K562 (cell line): ENCODE data around the gene KATNB1. TPM values are rescaled to one million over a fixed set of nuclear protein-coding genes. Genes with fewer than 3 reads are reported as not detected.

ENCODE experiments used
- ARID3A ChIP-seq: IDR thresholded peaks from 2 replicates; pipeline ENCODE4 v1.6.1; 2012; ENCODE audit warnings: low read depth, low read length, improper control_type of control experiment, borderline replicate concordance
- ASH1L ChIP-seq: fragments of 450-650 bp; IDR thresholded peaks from 2 replicates; pipeline ENCODE4 v1.6.1; 2018; ENCODE audit warnings: borderline replicate concordance, mild to moderate bottlenecking, low read depth; ENCODE audit not compliant: partially characterized antibody
- BRF2 ChIP-seq: IDR thresholded peaks from 3 replicates; pipeline ENCODE4 v1.6.1; 2011; ENCODE audit warnings: borderline replicate concordance, mild to moderate bottlenecking; ENCODE audit not compliant: insufficient read length, insufficient read depth
- CC2D1A ChIP-seq: fragments of 450-650 bp; IDR thresholded peaks from 2 replicates; pipeline ENCODE4 v1.6.1; 2017; ENCODE audit warnings: mild to moderate bottlenecking
- E2F5 ChIP-seq: sonication (generic); formaldehyde crosslinking; IDR thresholded peaks from 2 replicates; pipeline ENCODE4 v1.8.0; 2022; ENCODE audit warnings: mild to moderate bottlenecking, missing genetic modification reagents
- ETV1 ChIP-seq: fragments of 450-650 bp; conservative IDR thresholded peaks from 2 replicates; pipeline ENCODE4 v1.6.1; 2016; ENCODE audit warnings: missing genetic modification characterization, control low read depth, low read depth, missing compliant biosample characterization
- FOXJ3 ChIP-seq: sonication (generic); formaldehyde crosslinking; IDR thresholded peaks from 2 replicates; pipeline ENCODE4 v1.4.0; 2020; ENCODE audit warnings: mild to moderate bottlenecking, missing genetic modification reagents
- MCM7 ChIP-seq, 2 experiments: fragments of 450-650 bp; IDR thresholded peaks; 2 replicates each; pipeline ENCODE4 v1.6.1; 2016 to 2018
- SAFB ChIP-seq: fragments of 200-400 bp; formaldehyde crosslinking; IDR thresholded peaks from 2 replicates; pipeline ENCODE4 v1.6.1; 2017; ENCODE audit warnings: low read depth, low read length, borderline replicate concordance
- SAP30 ChIP-seq: fragments of 200-600 bp; sonication (generic); IDR thresholded peaks from 2 replicates; pipeline ENCODE4 v1.6.1; 2012; ENCODE audit warnings: borderline replicate concordance, low read depth, mild to moderate bottlenecking, moderate library complexity, low read length, control low read depth, inconsistent platforms; ENCODE audit not compliant: insufficient read depth, poor library complexity, severe bottlenecking
- TAF7 ChIP-seq: fragments of 450-650 bp; IDR thresholded peaks from 2 replicates; pipeline ENCODE4 v1.6.1; 2016; ENCODE audit warnings: missing genetic modification characterization, missing compliant biosample characterization
- TBP ChIP-seq: optimal IDR thresholded peaks from 2 replicates; pipeline ENCODE3; 2011; ENCODE audit warnings: low read depth, low read length, improper control_type of control experiment
- TCFL5 ChIP-seq: fragments of 250-450 bp; sonication (Bioruptor Pico); conservative IDR thresholded peaks from 2 replicates; pipeline ENCODE4 v1.6.1; 2021; ENCODE audit warnings: mild to moderate bottlenecking, moderate library complexity, matching md5 sums
- ZBTB34 ChIP-seq: fragments of 250-450 bp; sonication (Bioruptor Pico); IDR thresholded peaks from 2 replicates; pipeline ENCODE4 v1.8.0; 2021; ENCODE audit warnings: mild to moderate bottlenecking, moderate library complexity
- ZFP30 ChIP-seq: fragments of 250-450 bp; sonication (Bioruptor Pico); IDR thresholded peaks from 2 replicates; pipeline ENCODE4 v1.8.0; 2022; ENCODE audit warnings: moderate library complexity, mild to moderate bottlenecking, inconsistent platforms, borderline replicate concordance
- ZKSCAN1 ChIP-seq: fragments of 150-350 bp; IDR thresholded peaks from 2 replicates; pipeline ENCODE4 v1.6.1; 2016; ENCODE audit warnings: low read depth, low read length
- ZKSCAN3 ChIP-seq: fragments of 250-450 bp; sonication (Bioruptor Pico); IDR thresholded peaks from 2 replicates; pipeline ENCODE4 v1.4.0; 2020
- ZMIZ1 ChIP-seq, 2 experiments: fragments of 150-350 bp in 1 of 2; IDR thresholded peaks; 2 replicates each; pipeline ENCODE4 v1.6.1; 2012 to 2016; ENCODE audit warnings: low read depth in 2 of 2, low read length in 2 of 2, mild to moderate bottlenecking in 1 of 2, moderate library complexity in 1 of 2
- polyA plus RNA-seq, 8 experiments: library from polyadenylated mRNA; depleted of rRNA in 4 of 8; stranded (reverse) in 5 of 8; unstranded in 3 of 8; fragments of >200 nt; fragmentation: Nextera tagmentation in 2 of 8; fragmentation: Illumina TruSeq in 1 of 8; extraction: Ambion mirVana in 2 of 8; extraction: Trizol in 1 of 8; gene quantifications; 2 replicates each; pipeline versions ENCODE4 v1.2.1 to v1.2.3, GENCODE V29; 2011 to 2014; ENCODE audit warnings: inconsistent platforms in 1 of 8, missing spikeins in 1 of 8
- total RNA-seq, 7 experiments: library from RNA; depleted of rRNA in 6 of 7; stranded (reverse); fragments of >200 nt in 6 of 7; fragmentation: Illumina TruSeq in 2 of 7; extraction: Trizol in 2 of 7; gene quantifications; 2 replicates each; pipeline versions ENCODE4 v1.2.1 to v1.2.3, GENCODE V29; 2011 to 2021; ENCODE audit warnings: low replicate concordance in 1 of 7

The KATNB1 gene
- total and polyA plus RNA-seq, 9 of the 15 experiments (the other 6 are each of a cell fraction or from before 2014, with no cell fraction given) = 1.2 to 52.6 (median 21.9) TPM

- no peak for TF ChIP-seq ZMIZ1 (IDR thresholded peaks at IDR 0.05; ENCODE audit: low read depth in 2 of 2, low read length in 2 of 2)
- TF ChIP-seq ETV1 (tag) = no peak
- TF ChIP-seq ARID3A = no peak
- no peak for TF ChIP-seq TAF7
- no peak for TF ChIP-seq ZKSCAN1
- no peak for TF ChIP-seq FOXJ3 (CRISPR knock-in tag)
- TF ChIP-seq ASH1L = no peak
- TF ChIP-seq TCFL5 (CRISPR knock-in tag) = no peak
- TF ChIP-seq E2F5 (CRISPR knock-in tag) = no peak
- no peak for TF ChIP-seq TBP
- peak; percentile 13 for TF ChIP-seq SAP30
- TF ChIP-seq ZKSCAN3 (CRISPR knock-in tag) = no peak
- no peak for TF ChIP-seq CC2D1A
- no peak for TF ChIP-seq ZFP30
- no peak for TF ChIP-seq SAFB
- no peak for TF ChIP-seq BRF2
- TF ChIP-seq MCM7 (IDR thresholded peaks at IDR 0.05) = no peak
- no peak for TF ChIP-seq ZBTB34 (CRISPR knock-in tag)
Measured at GRCh38 chr16:57736419-57737351, 1.1 kb downstream of the KATNB1 start (continued).
